Activated CD4-positive, alpha-beta T cell treated with anti-CD3 and anti-CD28 coated beads, Interleukin-2, amount 50 U/mL, for 1 hour (primary cell): ENCODE measurements around the gene GBX2.

Experiments used
- DNase-seq: peaks from one replicate; pipeline ENCODE4 v3.0.0-alpha.2; 2020

Gene GBX2

GRCh38 chr2:236166796-236167296, 1.3 kb downstream of the GBX2 start:
- DNase-seq: no peak

GRCh38 chr2:236165842-236166795, 2.1 kb downstream of the GBX2 start:
- DNase-seq: no peak

DNA sequence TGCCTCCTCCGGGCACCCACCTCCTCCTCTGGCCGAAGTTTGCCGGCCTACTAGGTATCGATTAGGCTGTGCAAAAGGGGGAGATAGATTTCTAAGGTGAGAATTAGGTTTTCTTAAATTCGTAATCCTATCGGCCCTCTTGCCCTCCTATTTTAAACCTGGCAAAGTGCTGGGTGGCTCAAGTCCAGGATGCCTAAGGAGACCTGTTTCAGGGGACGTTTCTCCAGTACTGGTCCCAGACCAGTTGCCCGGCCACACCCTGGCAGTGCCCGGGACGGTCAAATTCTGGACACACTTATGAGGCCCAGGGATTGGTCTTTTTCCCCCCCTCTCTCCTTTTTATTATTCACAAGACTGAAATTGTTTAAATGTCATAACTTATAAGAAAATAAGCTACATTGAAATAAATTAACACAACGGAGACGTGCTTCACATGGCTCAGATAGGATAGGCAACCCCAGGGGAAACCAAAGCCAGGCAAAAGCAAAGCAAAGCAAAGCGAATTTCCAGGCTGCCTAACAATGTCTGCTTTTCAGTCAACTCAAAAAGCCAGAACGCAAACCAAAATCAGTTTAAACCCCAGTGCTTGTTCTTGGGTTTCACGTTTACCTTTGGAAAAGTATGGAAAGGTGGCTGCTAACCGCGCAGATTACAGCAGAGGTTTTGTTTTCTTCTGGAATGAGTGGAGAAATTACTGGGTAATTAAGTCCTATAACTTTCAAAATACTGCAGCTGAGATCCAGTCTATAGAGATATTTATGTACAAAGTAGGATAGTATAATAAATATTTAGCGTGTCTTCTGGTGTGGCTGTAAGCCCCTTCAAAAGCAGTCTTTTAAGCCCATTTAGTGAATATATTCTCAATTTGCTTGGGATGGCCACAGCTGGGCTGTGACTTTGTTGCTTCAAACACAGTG, 3.0 kb downstream of the GBX2 start:
- DNase-seq: no peak

GRCh38 chr2:236164201-236164924, 3.8 kb downstream of the GBX2 start:
- DNase-seq: no peak

- DNase-seq: no peak
Measured at GRCh38 chr2:236163471-236164200, 4.5 kb downstream of the GBX2 start.

DNA sequence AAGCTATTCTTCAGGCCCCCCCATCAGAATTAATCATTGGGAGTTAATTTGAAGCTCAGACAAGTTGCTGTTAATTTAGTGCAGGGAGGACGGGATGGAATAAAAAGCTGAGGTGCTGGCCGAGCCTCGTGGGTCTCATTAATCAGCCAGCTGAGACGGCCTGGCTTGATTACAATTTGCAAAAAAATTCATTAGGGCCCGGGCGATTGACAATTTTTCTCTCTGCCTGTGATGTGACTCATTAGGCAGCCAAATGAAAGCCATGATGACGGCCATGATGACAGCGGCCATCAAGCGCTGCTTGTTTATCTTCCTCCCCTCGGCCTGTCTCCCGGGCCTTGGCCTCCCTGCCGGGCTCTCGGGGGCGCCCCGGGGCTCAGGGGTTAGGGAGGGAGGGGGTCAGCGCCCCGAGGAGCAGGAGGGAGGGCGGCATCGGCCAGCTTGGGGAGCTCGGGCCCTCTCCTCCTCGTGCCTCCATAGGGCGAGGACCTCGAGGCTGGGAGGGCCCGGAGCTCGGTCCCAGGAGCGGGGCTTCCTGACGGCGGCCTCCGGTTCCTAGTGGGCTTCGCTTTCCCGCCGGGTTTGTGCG, 5.2 kb downstream of the GBX2 start:
- no peak for DNase-seq

DNA sequence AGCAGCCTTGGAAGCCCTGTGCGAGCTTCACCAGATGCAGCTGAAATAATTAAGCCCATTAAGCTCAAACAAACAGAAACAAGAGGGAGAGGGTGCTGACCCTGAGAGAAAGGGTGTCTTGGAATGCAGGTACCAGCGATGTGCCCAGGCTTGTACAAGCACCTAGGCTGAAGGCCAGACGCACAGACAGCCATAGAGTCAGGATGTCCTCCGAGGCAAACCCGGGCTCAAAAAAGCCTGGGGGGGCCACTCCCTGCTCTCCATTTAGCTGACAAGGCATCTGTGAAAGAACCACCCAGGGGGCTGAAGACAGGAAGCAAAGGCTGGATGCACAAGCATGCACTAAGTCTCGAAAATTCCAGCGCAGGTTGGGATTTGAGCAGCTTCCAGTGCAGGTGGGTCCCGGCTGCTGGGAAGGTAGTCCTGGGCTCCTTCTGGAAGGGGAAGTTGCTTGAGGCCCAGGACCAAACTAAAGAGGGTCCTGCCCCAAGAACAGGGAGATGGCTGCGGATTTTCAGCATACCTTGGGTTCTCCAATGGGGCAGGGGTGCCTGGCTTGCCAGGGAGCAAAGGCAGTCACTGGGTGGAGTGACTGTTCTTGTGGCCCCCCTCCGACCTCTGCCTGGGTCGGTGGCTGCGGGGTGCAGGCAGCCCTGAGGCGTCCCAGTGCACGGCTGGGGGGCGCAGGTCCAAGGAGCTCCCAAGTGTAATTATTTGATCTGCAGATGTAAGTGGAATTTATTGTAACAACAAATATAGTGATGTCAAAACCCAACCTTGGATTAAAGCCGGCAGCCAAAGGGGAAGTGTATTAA, 5.9 kb downstream of the GBX2 start:
- DNase-seq: no peak

- DNase-seq: no peak
Measured at GRCh38 chr2:236161531-236161930, 6.7 kb downstream of the GBX2 start.

DNA sequence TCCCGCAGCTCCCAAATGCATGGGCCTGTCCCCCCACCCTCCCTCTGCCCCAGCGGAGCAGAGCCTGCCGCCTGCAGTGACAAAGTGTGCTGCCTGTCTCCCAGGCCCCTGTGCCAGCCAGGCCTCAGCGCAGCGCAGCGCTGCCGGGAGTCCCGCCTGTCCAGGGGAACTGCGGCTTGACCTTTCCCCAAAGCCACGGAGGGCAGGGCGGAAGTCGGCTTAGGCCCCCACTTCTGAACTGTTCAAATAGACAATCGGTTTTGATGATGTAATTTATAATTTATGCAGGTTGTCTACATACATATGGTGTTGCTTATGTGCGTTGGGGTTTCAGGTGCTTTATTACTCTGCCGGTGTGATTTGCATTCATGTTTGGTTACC, 7.1 kb downstream of the GBX2 start:
- no peak for DNase-seq

DNA sequence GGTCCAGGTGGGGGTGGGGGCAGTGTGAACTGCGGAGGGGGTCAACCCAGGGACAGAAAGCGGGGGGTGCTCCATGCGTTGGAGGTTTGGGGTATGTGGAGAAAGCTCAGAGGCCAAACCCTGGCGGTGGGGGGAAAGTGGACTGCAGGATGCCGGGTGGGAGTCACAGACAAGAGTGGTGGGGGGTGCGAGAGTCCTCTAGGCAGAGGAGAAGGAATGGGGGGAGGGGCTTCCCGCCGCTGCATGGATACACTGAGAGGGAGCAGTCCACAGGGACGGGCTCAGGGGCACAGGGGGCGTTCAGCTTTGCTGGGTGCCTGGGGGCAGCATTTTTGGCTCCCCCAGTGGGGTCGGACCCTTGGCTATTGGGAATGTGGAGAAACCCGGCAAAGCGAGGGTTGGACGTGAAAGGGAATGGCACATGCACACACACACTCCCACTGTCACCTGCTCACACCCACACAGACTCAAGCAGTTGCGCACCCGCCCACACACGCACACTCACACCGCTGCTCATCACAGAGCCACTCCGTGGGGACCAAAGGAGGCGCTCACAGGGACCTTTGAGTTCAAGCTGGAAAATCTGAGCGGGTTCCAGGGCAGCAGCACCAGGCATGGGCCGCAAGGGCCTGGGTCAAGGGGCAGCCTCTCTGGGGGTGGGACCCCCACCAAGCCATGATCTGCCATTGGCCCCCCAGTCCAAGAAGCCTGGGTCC, 7.7 kb downstream of the GBX2 start:
- DNase-seq: no peak

GRCh38 chr2:236159778-236160170, 8.4 kb downstream of the GBX2 start:
- no peak for DNase-seq

- no peak for DNase-seq
Measured at GRCh38 chr2:236158969-236159777, 9.0 kb downstream of the GBX2 start.

DNA sequence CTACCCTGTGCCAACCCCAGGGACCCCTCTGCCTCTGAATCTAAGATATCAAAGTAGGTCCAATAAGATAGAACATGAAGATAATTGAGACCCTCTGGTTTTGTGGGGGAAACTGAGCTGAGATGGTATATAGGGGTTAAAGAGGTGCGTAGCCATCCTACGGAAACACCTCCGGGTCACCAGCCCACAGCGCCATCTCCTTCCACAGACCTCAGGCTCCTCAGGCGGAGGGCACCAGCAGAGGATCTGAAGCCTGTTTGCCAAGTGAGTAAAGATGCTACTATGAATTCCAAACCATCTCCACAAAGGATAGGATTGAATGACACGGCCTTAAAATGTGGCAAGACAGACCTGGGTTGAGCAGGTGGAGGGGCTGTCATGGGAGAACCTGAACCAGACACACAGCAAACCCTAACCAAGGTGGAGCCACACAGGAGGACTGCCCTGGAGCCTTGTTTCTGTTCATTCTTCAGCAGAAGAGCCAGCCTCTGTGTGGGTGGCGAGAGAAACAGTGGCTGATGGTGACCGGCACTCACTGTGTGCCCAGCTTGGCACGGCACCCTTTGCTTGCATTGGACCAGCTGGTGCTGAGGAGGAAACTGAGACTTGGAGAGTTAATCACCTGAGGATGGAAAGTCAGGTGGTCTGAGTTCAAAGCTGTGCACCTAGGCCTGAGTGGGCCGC, 10.2 kb downstream of the GBX2 start:
- DNase-seq: no peak

DNA sequence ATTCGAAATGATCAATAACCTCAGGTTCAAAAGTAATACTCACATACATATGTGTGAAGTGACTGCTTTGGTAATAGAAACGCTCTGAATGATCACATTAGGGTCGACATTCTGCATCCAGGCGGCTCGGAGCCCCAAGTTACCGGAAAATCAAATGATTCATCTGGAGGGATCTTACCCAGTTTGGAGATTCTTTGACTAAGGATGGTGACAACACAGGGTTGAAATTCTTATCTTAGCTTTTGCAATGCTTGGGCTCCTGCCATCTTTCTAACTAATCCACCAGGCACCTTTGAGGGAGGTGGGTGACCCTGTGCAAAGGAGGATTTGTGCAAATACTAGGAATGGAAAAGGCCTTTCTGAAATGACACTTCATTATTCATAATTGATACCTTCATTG, 10.8 kb downstream of the GBX2 start:
- no peak for DNase-seq

DNA sequence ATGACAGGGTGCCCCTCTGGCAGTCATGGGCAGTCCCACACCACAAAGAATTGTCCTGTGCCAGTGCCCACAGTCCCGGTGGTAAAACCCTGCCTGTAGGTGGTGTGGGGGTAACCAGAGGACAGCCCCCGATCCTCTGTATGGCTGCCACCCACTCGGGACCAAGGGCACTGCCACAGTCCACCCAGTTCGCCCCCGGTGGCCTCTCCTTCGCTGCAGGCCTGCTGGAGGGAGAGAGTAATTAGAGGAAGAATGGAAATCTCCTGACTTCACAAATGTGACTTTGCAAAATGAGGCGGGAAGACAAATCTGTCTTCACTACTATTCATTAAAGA, 11.4 kb downstream of the GBX2 start:
- no peak for DNase-seq

- DNase-seq: no peak
Measured at GRCh38 chr2:236156095-236156859, 11.9 kb downstream of the GBX2 start.

- DNase-seq: no peak
Measured at GRCh38 chr2:236155406-236155805, 12.8 kb downstream of the GBX2 start.

GRCh38 chr2:236146436-236146835, 21.8 kb downstream of the GBX2 start:
- no peak for DNase-seq
